Large intestine (tissue), 3 donors: ENCODE results near the gene LRRFIP2. TPM values are rescaled to one million over a fixed set of nuclear protein-coding genes. Genes with fewer than 3 reads are reported as not detected.

Experiments used
- DNase-seq, 2 donors: peaks; one replicate each; pipeline versions ENCODE4 v3.0.0 to v3.0.0-alpha.2; 2013
- H3K27ac ChIP-seq: one replicate; pipeline ENCODE4 v1.5.1; 2013; ENCODE audit warnings: low read length
- H3K27me3 ChIP-seq: 2 replicates; pipeline ENCODE4 v1.6.1; 2013; ENCODE audit warnings: low read length; ENCODE audit not compliant: control insufficient read depth, insufficient read depth
- H3K36me3 ChIP-seq: 2 replicates; pipeline ENCODE4 v1.6.1; 2013; ENCODE audit warnings: low read length; ENCODE audit not compliant: control insufficient read depth, insufficient read depth
- H3K4me1 ChIP-seq: one replicate; pipeline ENCODE4 v1.6.1; 2013; ENCODE audit warnings: low read length; ENCODE audit not compliant: control insufficient read depth, insufficient read depth
- H3K4me3 ChIP-seq: one replicate; pipeline ENCODE4 v1.5.1; 2013; ENCODE audit warnings: low read length
- H3K9me3 ChIP-seq: one replicate; pipeline ENCODE4 v1.6.1; 2013; ENCODE audit warnings: mild to moderate bottlenecking, low read depth, low read length, moderate library complexity; ENCODE audit not compliant: control insufficient read depth
- WGBS: methylation state at CpG from one replicate; pipeline ENCODE4 v1.1.5; 2013; ENCODE audit warnings: low lambda C conversion rate; ENCODE audit not compliant: insufficient coverage; 5-methylcytosine and 5-hydroxymethylcytosine counted together
- polyA plus RNA-seq: library from polyadenylated mRNA; unstranded; fragments of 120-200 nt; gene quantifications from one replicate; pipeline ENCODE4 v1.2.1, GENCODE V29; 2013

LRRFIP2 gene
- polyA plus RNA-seq, 1 donor: 47.1 TPM

GRCh38 chr3:37032961-37033360, 141.4 kb downstream of the LRRFIP2 start:
- 93% methylated on average over 3 of the region's 10 CpGs for WGBS
- no peak overlapping the region for H3K27ac ChIP-seq
- H3K4me1 ChIP-seq: no peaks in the 10 kb centered on the region
- no peak for DNase-seq
- H3K36me3 ChIP-seq: peaks cover 76% of the 10 kb centered on the region
- no peaks in the 10 kb centered on the region for H3K27me3 ChIP-seq
- no peak overlapping the region for H3K4me3 ChIP-seq
- peaks cover 14% of the 10 kb centered on the region for H3K9me3 ChIP-seq

- no peak for DNase-seq
- Histone ChIP-seq H3K36me3 (peaks cover 69% of the 10 kb centered on the region), H3K27ac (no peak overlapping the region), H3K4me1 (no peaks in the 10 kb centered on the region), H3K4me3 (no peak overlapping the region), H3K9me3 (peaks cover 13% of the 10 kb centered on the region), H3K27me3 (no peaks in the 10 kb centered on the region)
- WGBS: 100% methylated on average over 1 of the region's 7 CpGs
Observed at GRCh38 chr3:37031096-37031682, 143.2 kb downstream of the LRRFIP2 start.

- H3K27me3 ChIP-seq: no peaks in the 10 kb centered on the region
- H3K4me3 ChIP-seq: no peak overlapping the region
- H3K36me3 ChIP-seq: peaks cover 68% of the 10 kb centered on the region
- no peak for DNase-seq
- H3K4me1 ChIP-seq: no peaks in the 10 kb centered on the region
- H3K9me3 ChIP-seq: peaks cover 9% of the 10 kb centered on the region
- H3K27ac ChIP-seq: no peak overlapping the region
- 100% methylated on average over 1 of the region's 3 CpGs for WGBS
Observed at GRCh38 chr3:37030588-37030987, 143.8 kb downstream of the LRRFIP2 start.

GRCh38 chr3:37029516-37030163, 144.7 kb downstream of the LRRFIP2 start:
- DNase-seq: no peak
- Histone ChIP-seq H3K27me3 (no peaks in the 10 kb centered on the region), H3K27ac (no peak overlapping the region), H3K9me3 (peaks cover 4% of the 10 kb centered on the region), H3K4me3 (no peak overlapping the region), H3K4me1 (no peaks in the 10 kb centered on the region), H3K36me3 (peaks cover 66% of the 10 kb centered on the region)

- H3K4me1 ChIP-seq: no peaks in the 10 kb centered on the region
- no peak for DNase-seq
- WGBS: 83% methylated on average over 1 of the region's 1 CpG
- H3K4me3 ChIP-seq: no peak overlapping the region
- no peak overlapping the region for H3K27ac ChIP-seq
- H3K36me3 ChIP-seq: peaks cover 66% of the 10 kb centered on the region
- H3K9me3 ChIP-seq: no peaks in the 10 kb centered on the region
- no peaks in the 10 kb centered on the region for H3K27me3 ChIP-seq
Observed at GRCh38 chr3:37029111-37029510, 145.3 kb downstream of the LRRFIP2 start.

- H3K27ac ChIP-seq: no peak overlapping the region
- no CpG with 5 or more reads among the region's 1 CpG for whole genome bisulfite sequencing
- peaks cover 70% of the 10 kb centered on the region for H3K36me3 ChIP-seq
Observed at GRCh38 chr3:37028329-37028728, 146.1 kb downstream of the LRRFIP2 start.

GRCh38 chr3:37026851-37027250, 147.5 kb downstream of the LRRFIP2 start:
- Histone ChIP-seq H3K27me3 (no peaks in the 10 kb centered on the region), H3K27ac (no peak overlapping the region), H3K4me1 (no peaks in the 10 kb centered on the region), H3K4me3 (no peak overlapping the region), H3K9me3 (no peaks in the 10 kb centered on the region), H3K36me3 (peaks cover 72% of the 10 kb centered on the region)
- WGBS: no CpG with 5 or more reads among the region's 5 CpGs
- no peak for DNase-seq

More at GRCh38 chr3:37028329-37028728, 146.1 kb downstream of the LRRFIP2 start:
- no peak overlapping the region for H3K4me3 ChIP-seq
- no peak for DNase-seq
- H3K9me3 ChIP-seq: no peaks in the 10 kb centered on the region
- no peaks in the 10 kb centered on the region for H3K4me1 ChIP-seq
- H3K27me3 ChIP-seq: no peaks in the 10 kb centered on the region

GRCh38 chr3:37025561-37026335, 148.6 kb downstream of the LRRFIP2 start:
- Histone ChIP-seq H3K36me3 (peaks cover 73% of the 10 kb centered on the region), H3K9me3 (no peaks in the 10 kb centered on the region), H3K27ac (no peak overlapping the region), H3K27me3 (no peaks in the 10 kb centered on the region), H3K4me1 (no peaks in the 10 kb centered on the region), H3K4me3 (no peak overlapping the region)
- no peak for DNase-seq
- no CpG with 5 or more reads among the region's 3 CpGs for WGBS

GRCh38 chr3:37024820-37025405, 149.5 kb downstream of the LRRFIP2 start:
- WGBS: 100% methylated on average over 2 of the region's 3 CpGs
- Histone ChIP-seq H3K9me3 (no peaks in the 10 kb centered on the region), H3K4me1 (no peaks in the 10 kb centered on the region), H3K27me3 (no peaks in the 10 kb centered on the region), H3K27ac (no peak overlapping the region), H3K4me3 (no peak overlapping the region), H3K36me3 (peaks cover 75% of the 10 kb centered on the region)
- DNase-seq: no peak

GRCh38 chr3:37024092-37024491, 150.3 kb downstream of the LRRFIP2 start:
- H3K4me3 ChIP-seq: no peak overlapping the region
- no peak overlapping the region for H3K27ac ChIP-seq
- peaks cover 75% of the 10 kb centered on the region for H3K36me3 ChIP-seq
- WGBS: 50% methylated on average over 2 of the region's 2 CpGs
- no peaks in the 10 kb centered on the region for H3K4me1 ChIP-seq
- no peak for DNase-seq
- H3K27me3 ChIP-seq: no peaks in the 10 kb centered on the region
- H3K9me3 ChIP-seq: no peaks in the 10 kb centered on the region
